Loucy (cell line): Measurements from ENCODE around the gene ITGB3.

Source experiments
- H2AFZ ChIP-seq: fragments of 200-600 bp; sonication (generic); 2 replicates; pipeline ENCODE4 v1.6.0; 2016; ENCODE audit warnings: antibody characterized with exemption, mild to moderate bottlenecking, low read length, moderate library complexity
- H3F3A ChIP-seq: fragments of 200-600 bp; 2 replicates; pipeline ENCODE4 v1.6.0; 2016; ENCODE audit warnings: antibody characterized with exemption, low read depth, mild to moderate bottlenecking
- H3K27me3 ChIP-seq: fragments of 200-600 bp; sonication (generic); 2 replicates; pipeline ENCODE4 v1.6.1; 2014; ENCODE audit warnings: low read length, mild to moderate bottlenecking; ENCODE audit not compliant: insufficient read depth, poor library complexity, severe bottlenecking
- H3K36me3 ChIP-seq: fragments of 200-600 bp; sonication (generic); 2 replicates; pipeline ENCODE4 v1.6.1; 2016; ENCODE audit warnings: low read length; ENCODE audit not compliant: insufficient read depth
- H3K4me1 ChIP-seq: fragments of 200-600 bp; sonication (generic); 2 replicates; pipeline ENCODE4 v1.5.1; 2014; ENCODE audit warnings: low read length, mild to moderate bottlenecking; ENCODE audit not compliant: insufficient read depth, poor library complexity, severe bottlenecking
- H3K4me2 ChIP-seq: fragments of 200-600 bp; sonication (generic); 2 replicates; pipeline ENCODE4 v1.6.0; 2014; ENCODE audit warnings: antibody characterized with exemption, low read length, low read depth, mild to moderate bottlenecking; ENCODE audit not compliant: poor library complexity, severe bottlenecking
- H3K4me3 ChIP-seq: fragments of 200-600 bp; sonication (generic); 2 replicates; pipeline ENCODE4 v1.5.1; 2014; ENCODE audit warnings: low read length, mild to moderate bottlenecking, mixed read lengths; ENCODE audit not compliant: poor library complexity, severe bottlenecking
- H3K79me2 ChIP-seq: fragments of 200-600 bp; sonication (generic); 2 replicates; pipeline ENCODE4 v1.6.1; 2014; ENCODE audit warnings: low read length; ENCODE audit not compliant: insufficient read depth
- H3K9ac ChIP-seq: fragments of 200-600 bp; sonication (generic); 2 replicates; pipeline ENCODE4 v1.6.0; 2014; ENCODE audit warnings: mild to moderate bottlenecking, low read depth, low read length, moderate library complexity; ENCODE audit not compliant: poor library complexity, severe bottlenecking
- H3K9me2 ChIP-seq: fragments of 200-600 bp; sonication (generic); replicated peaks from 2 replicates; pipeline ENCODE4 v1.6.1; 2016; ENCODE audit warnings: low read depth, low read length, mixed read lengths
- H3K9me3 ChIP-seq: fragments of 200-600 bp; sonication (generic); 2 replicates; pipeline ENCODE4 v1.6.1; 2014; ENCODE audit warnings: mild to moderate bottlenecking, antibody characterized with exemption, low read length, low read depth; ENCODE audit not compliant: insufficient read depth
- H4K20me1 ChIP-seq: fragments of 200-600 bp; sonication (generic); 2 replicates; pipeline ENCODE4 v1.6.0; 2014; ENCODE audit warnings: antibody characterized with exemption, low read length, mild to moderate bottlenecking; ENCODE audit not compliant: insufficient read depth, poor library complexity, severe bottlenecking
- CTCF ChIP-seq: fragments of 200-600 bp; sonication (generic); conservative IDR thresholded peaks from 2 replicates; pipeline ENCODE4 v1.5.1; 2014; ENCODE audit warnings: mild to moderate bottlenecking, antibody characterized with exemption, low read length
- EZH2phosphoT487 ChIP-seq: fragments of 200-600 bp; IDR thresholded peaks from 2 replicates; pipeline ENCODE4 v1.6.1; 2018; ENCODE audit warnings: antibody characterized with exemption, mild to moderate bottlenecking, moderate library complexity, borderline replicate concordance

ITGB3 gene

GRCh38 chr17:47218896-47219430, 34.7 kb upstream of the ITGB3 start:
- Histone ChIP-seq H2AFZ (no peak overlapping the region), H3K36me3 (no peaks in the 10 kb centered on the region), H4K20me1 (no peaks in the 10 kb centered on the region), H3K27me3 (no peaks in the 10 kb centered on the region), H3K9me3 (no peaks in the 10 kb centered on the region), H3K9ac (peak overlapping the region; percentile 52), H3K4me2 (peak overlapping the region; percentile 81), H3K9me2 (no peaks in the 10 kb centered on the region), H3F3A (no peaks in the 10 kb centered on the region; the same call in 1 of the 2 replicates), H3K79me2 (no peaks in the 10 kb centered on the region), H3K4me3 (peak overlapping the region; percentile 29), H3K4me1 (peaks cover 61% of the 10 kb centered on the region)
- TF ChIP-seq EZH2phosphoT487 = no peak
- no peak for TF ChIP-seq CTCF

- Histone ChIP-seq H3K4me3 (peak overlapping the region; percentile 49), H3K36me3 (no peaks in the 10 kb centered on the region), H3K9ac (peak overlapping the region; percentile 62), H3K9me3 (no peaks in the 10 kb centered on the region; the same call in 1 of the 2 replicates), H3K9me2 (no peaks in the 10 kb centered on the region), H3K4me2 (peak overlapping the region; percentile 81), H4K20me1 (no peaks in the 10 kb centered on the region), H3F3A (no peaks in the 10 kb centered on the region; the same call in 1 of the 2 replicates), H3K4me1 (peaks cover 61% of the 10 kb centered on the region), H3K79me2 (no peaks in the 10 kb centered on the region), H2AFZ (no peak overlapping the region), H3K27me3 (no peaks in the 10 kb centered on the region)
- TF ChIP-seq CTCF (no peak), EZH2phosphoT487 (no peak)
Measured at GRCh38 chr17:47219621-47220475, 33.8 kb upstream of the ITGB3 start.

- Histone ChIP-seq H3K9me3 (no peaks in the 10 kb centered on the region; the same call in 1 of the 2 replicates), H3K27me3 (no peaks in the 10 kb centered on the region), H3F3A (no peaks in the 10 kb centered on the region; the same call in 1 of the 2 replicates), H2AFZ (no peak overlapping the region), H3K4me3 (peak overlapping the region; percentile 49), H3K9me2 (no peaks in the 10 kb centered on the region), H3K4me2 (peak overlapping the region; percentile 81), H3K79me2 (no peaks in the 10 kb centered on the region), H3K36me3 (no peaks in the 10 kb centered on the region), H3K9ac (peak overlapping the region; percentile 62), H3K4me1 (peaks cover 61% of the 10 kb centered on the region), H4K20me1 (no peaks in the 10 kb centered on the region)
- TF ChIP-seq CTCF = no peak
- TF ChIP-seq EZH2phosphoT487 = no peak
Measured at GRCh38 chr17:47220531-47220999, 33.1 kb upstream of the ITGB3 start.
